H9 (cell line): ENCODE data around the gene KLHL7. TPM values are rescaled to one million over a fixed set of nuclear protein-coding genes. Genes with fewer than 3 reads are reported as not detected.

Experiments used
- DNase-seq: peaks from one replicate; pipeline ENCODE4 v3.0.0-alpha.2; 2017
- H2AFZ ChIP-seq: one replicate; pipeline ENCODE4 v1.6.1; 2013; ENCODE audit warnings: mild to moderate bottlenecking, low read length, control low read depth, moderate library complexity
- H2AK5ac ChIP-seq: 2 replicates; pipeline ENCODE4 v1.6.1; 2013; ENCODE audit warnings: low read length, control low read depth, mixed read lengths; ENCODE audit not compliant: insufficient read length
- H2BK120ac ChIP-seq: one replicate; pipeline ENCODE4 v1.6.1; 2013; ENCODE audit warnings: low read depth, mild to moderate bottlenecking, low read length, control low read depth, inconsistent platforms; ENCODE audit not compliant: poor library complexity, severe bottlenecking
- H2BK12ac ChIP-seq: 2 replicates; pipeline ENCODE4 v1.6.1; 2013; ENCODE audit warnings: low read length, control low read depth, mixed read lengths, low read depth; ENCODE audit not compliant: insufficient read length
- H2BK15ac ChIP-seq: 2 replicates; pipeline ENCODE4 v1.6.1; 2013; ENCODE audit warnings: low read depth, low read length, control low read depth
- H2BK20ac ChIP-seq: one replicate; pipeline ENCODE4 v1.6.1; 2013; ENCODE audit warnings: low read depth, mild to moderate bottlenecking, low read length, control low read depth, inconsistent platforms; ENCODE audit not compliant: poor library complexity, severe bottlenecking
- H2BK5ac ChIP-seq: 2 replicates; pipeline ENCODE4 v1.6.1; 2013; ENCODE audit warnings: low read length, control low read depth, mixed read lengths; ENCODE audit not compliant: insufficient read length
- H3K14ac ChIP-seq: 2 replicates; pipeline ENCODE4 v1.6.1; 2013; ENCODE audit warnings: low read length, control low read depth; ENCODE audit not compliant: insufficient read depth
- H3K18ac ChIP-seq: 2 replicates; pipeline ENCODE4 v1.6.1; 2013; ENCODE audit warnings: low read depth, mild to moderate bottlenecking, mixed read lengths, low read length, control low read depth; ENCODE audit not compliant: insufficient read length
- H3K23ac ChIP-seq: 2 replicates; pipeline ENCODE4 v1.6.1; 2013; ENCODE audit warnings: low read length, control low read depth, mixed read lengths, low read depth; ENCODE audit not compliant: insufficient read length
- H3K23me2 ChIP-seq: 2 replicates; pipeline ENCODE4 v1.6.1; 2013; ENCODE audit warnings: low read depth, mild to moderate bottlenecking, mixed read lengths, low read length, control low read depth; ENCODE audit not compliant: insufficient read length, poor library complexity, severe bottlenecking
- H3K27ac ChIP-seq: 2 replicates; pipeline ENCODE4 v1.5.1; 2013; ENCODE audit warnings: low read length, control low read depth, mixed read lengths, low read depth; ENCODE audit not compliant: insufficient read length
- H3K27me3 ChIP-seq: 2 replicates; pipeline ENCODE4 v1.6.1; 2013; ENCODE audit warnings: low read length, control low read depth, inconsistent platforms; ENCODE audit not compliant: insufficient read depth
- H3K4ac ChIP-seq: 2 replicates; pipeline ENCODE4 v1.6.1; 2013; ENCODE audit warnings: low read depth, mild to moderate bottlenecking, control low read depth, inconsistent platforms, low read length, moderate library complexity
- H3K4me1 ChIP-seq: 2 replicates; pipeline ENCODE4 v1.6.1; 2013; ENCODE audit warnings: low read length, control low read depth, inconsistent platforms; ENCODE audit not compliant: insufficient read depth
- H3K4me2 ChIP-seq: 2 replicates; pipeline ENCODE4 v1.6.1; 2013; ENCODE audit warnings: low read length, control low read depth, mixed read lengths; ENCODE audit not compliant: insufficient read length, insufficient read depth
- H3K56ac ChIP-seq: 2 replicates; pipeline ENCODE4 v1.6.1; 2013; ENCODE audit warnings: low read depth, mild to moderate bottlenecking, mixed read lengths, low read length, control low read depth; ENCODE audit not compliant: insufficient read length
- H3K79me1 ChIP-seq: 2 replicates; pipeline ENCODE4 v1.6.1; 2013; ENCODE audit warnings: low read depth, mild to moderate bottlenecking, moderate library complexity, low read length, control low read depth, inconsistent platforms; ENCODE audit not compliant: insufficient read depth, poor library complexity, severe bottlenecking
- H3K79me2 ChIP-seq: 2 replicates; pipeline ENCODE4 v1.6.1; 2013; ENCODE audit warnings: low read length, control low read depth, inconsistent platforms; ENCODE audit not compliant: insufficient read depth
- H3K9ac ChIP-seq: 2 replicates; pipeline ENCODE4 v1.6.1; 2013; ENCODE audit warnings: low read length, control low read depth, mixed read lengths; ENCODE audit not compliant: insufficient read length; ENCODE audit errors: extremely low read depth
- H3K9me3 ChIP-seq: one replicate; pipeline ENCODE4 v1.6.1; 2013; ENCODE audit warnings: low read depth, low read length, inconsistent platforms; ENCODE audit not compliant: control insufficient read depth
- H3T11ph ChIP-seq: one replicate; pipeline ENCODE4 v1.6.1; 2013; ENCODE audit warnings: mild to moderate bottlenecking, low read length, control low read depth, inconsistent platforms
- H4K20me1 ChIP-seq: one replicate; pipeline ENCODE4 v1.6.1; 2013; ENCODE audit not compliant: control insufficient read depth, insufficient read length, insufficient read depth
- H4K5ac ChIP-seq: 2 replicates; pipeline ENCODE4 v1.6.1; 2013; ENCODE audit warnings: low read depth, mild to moderate bottlenecking, mixed read lengths, low read length, control low read depth; ENCODE audit not compliant: insufficient read length
- H4K8ac ChIP-seq: replicated peaks from 2 replicates; pipeline ENCODE4 v1.6.1; 2013; ENCODE audit warnings: low read length, control low read depth, mixed read lengths, low read depth; ENCODE audit not compliant: insufficient read length
- H4K91ac ChIP-seq: 2 replicates; pipeline ENCODE4 v1.6.1; 2013; ENCODE audit warnings: low read depth, mild to moderate bottlenecking, moderate library complexity, mixed read lengths, low read length, control low read depth; ENCODE audit not compliant: insufficient read length
- H3K27ac Mint-ChIP-seq, 3 experiments: 2 replicates in 2 of 3; 3 replicates in 1 of 3; pipeline ENCODE4 v1.8.0; 2020 to 2021; ENCODE audit warnings: mixed read lengths in 3 of 3, mild to moderate bottlenecking in 1 of 3, moderate library complexity in 1 of 3
- H3K27me3 Mint-ChIP-seq: 2 replicates; pipeline ENCODE4 v1.8.0; 2021; ENCODE audit warnings: low read depth, mild to moderate bottlenecking, moderate library complexity, mixed read lengths
- H3K36me3 Mint-ChIP-seq, 3 experiments: 2 replicates in 2 of 3; 3 replicates in 1 of 3; pipeline ENCODE4 v1.8.0; 2020 to 2021; ENCODE audit warnings: low read depth in 3 of 3, mixed read lengths in 3 of 3; ENCODE audit not compliant: insufficient read depth in 1 of 3
- H3K4me1 Mint-ChIP-seq, 2 experiments: 2 replicates each; pipeline ENCODE4 v1.8.0; 2020; ENCODE audit warnings: mixed read lengths in 2 of 2
- H3K4me3 Mint-ChIP-seq, 2 experiments: 2 replicates in 1 of 2; 3 replicates in 1 of 2; pipeline ENCODE4 v1.8.0; 2020 to 2021; ENCODE audit warnings: mild to moderate bottlenecking in 2 of 2, mixed read lengths in 2 of 2, moderate library complexity in 1 of 2
- H3K9me3 Mint-ChIP-seq, 2 experiments: 2 replicates in 1 of 2; 3 replicates in 1 of 2; pipeline ENCODE4 v1.8.0; 2020; ENCODE audit warnings: mild to moderate bottlenecking in 2 of 2, mixed read lengths in 2 of 2, moderate library complexity in 1 of 2
- WGBS: extraction: QIAGEN DNeasy Blood & Tissue Kit; methylation state at CpG from one replicate; pipeline ENCODE4 v1.1.7; 2013; ENCODE audit warnings: missing lambda C conversion rate, low lambda C conversion rate, mixed read lengths; ENCODE audit not compliant: insufficient read length; ENCODE audit errors: extremely low coverage; 5-methylcytosine and 5-hydroxymethylcytosine counted together
- total RNA-seq: library from RNA; stranded (reverse); gene quantifications from 2 replicates; pipeline ENCODE4 v1.2.1, GENCODE V29; 2021
- TF ChIP-seq, protein P1 (sequence below): fragments of 200-600 bp; sonication (generic); conservative IDR thresholded peaks from 3 replicates; pipeline ENCODE4 v1.8.0; 2021; ENCODE audit warnings: antibody characterized with exemption, mild to moderate bottlenecking

KLHL7 gene
- total RNA-seq, 1 experiment from 2014 or later = 56.7 TPM

DNA sequence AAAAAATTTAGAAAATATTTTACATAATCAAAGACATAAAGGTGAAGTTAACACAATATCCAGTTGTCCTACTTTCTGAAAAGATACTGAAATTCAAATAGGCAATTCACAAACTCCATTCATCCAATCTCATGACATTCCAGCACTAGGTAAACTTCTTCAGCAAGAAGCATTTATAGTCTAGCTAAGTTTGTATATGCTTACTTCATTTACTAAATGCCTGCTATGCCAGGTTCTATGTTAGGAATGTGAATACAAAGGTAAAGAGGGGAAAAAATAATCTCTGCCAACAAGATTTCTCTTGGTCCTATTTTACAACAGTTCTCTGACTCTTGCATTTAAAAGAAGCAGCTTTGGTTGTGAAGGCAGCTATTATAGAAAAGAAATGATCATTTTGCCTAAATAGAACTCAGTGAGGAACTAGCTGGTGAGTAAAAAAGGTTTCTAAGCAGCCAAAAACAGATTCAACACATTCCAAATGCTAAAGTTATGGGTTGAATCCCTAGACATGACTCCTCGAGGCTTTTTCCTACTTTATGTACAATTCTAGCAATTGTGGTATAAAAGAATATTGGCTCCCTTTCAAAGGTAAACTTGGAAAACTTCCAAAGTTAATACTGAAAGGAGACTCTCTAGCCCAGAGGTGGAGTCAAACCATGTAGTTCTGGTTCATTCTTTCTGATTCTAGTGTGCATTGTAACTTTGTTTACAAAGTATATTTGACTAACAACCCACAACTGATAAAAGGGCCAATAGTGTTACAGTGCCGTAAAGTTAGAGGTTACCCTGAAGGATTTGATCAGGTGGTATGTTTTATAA is 30.9 kb upstream of the KLHL7 start:
- Histone ChIP-seq H2BK20ac (no peak overlapping the region), H3K14ac (no peak overlapping the region), H3K79me1 (no peaks in the 10 kb centered on the region), H3K18ac (no peak overlapping the region), H4K8ac (no peak overlapping the region), H2AK5ac (no peak overlapping the region), H2BK120ac (no peak overlapping the region), H3K27ac (no peak overlapping the region), H4K5ac (no peak overlapping the region), H3K79me2 (no peaks in the 10 kb centered on the region), H2BK15ac (no peak overlapping the region), H3K4me2 (no peak overlapping the region), H2BK12ac (no peak overlapping the region), H3K23ac (no peak overlapping the region), H3K56ac (no peak overlapping the region), H4K20me1 (no peaks in the 10 kb centered on the region), H2AFZ (no peak overlapping the region), H3K9me3 (no peaks in the 10 kb centered on the region), H3K4ac (no peak overlapping the region), H3K4me1 (no peaks in the 10 kb centered on the region), H4K91ac (no peak overlapping the region), H2BK5ac (no peak overlapping the region), H3T11ph (no peak overlapping the region), H3K27me3 (no peaks in the 10 kb centered on the region), H3K9ac (no peak overlapping the region), H3K23me2 (no peaks in the 10 kb centered on the region)
- Mint-ChIP-seq H3K4me3 (no peak overlapping the region), H3K36me3 (no peaks in the 10 kb centered on the region), H3K27ac (no peak overlapping the region), H3K27me3 (no peaks in the 10 kb centered on the region), H3K9me3 (no peaks in the 10 kb centered on the region), H3K4me1 (peaks cover 16 to 20% of the 10 kb centered on the region in 2 experiments)
- WGBS = no CpG with 5 or more reads among the region's 2 CpGs
- TF ChIP-seq, protein P1, sequence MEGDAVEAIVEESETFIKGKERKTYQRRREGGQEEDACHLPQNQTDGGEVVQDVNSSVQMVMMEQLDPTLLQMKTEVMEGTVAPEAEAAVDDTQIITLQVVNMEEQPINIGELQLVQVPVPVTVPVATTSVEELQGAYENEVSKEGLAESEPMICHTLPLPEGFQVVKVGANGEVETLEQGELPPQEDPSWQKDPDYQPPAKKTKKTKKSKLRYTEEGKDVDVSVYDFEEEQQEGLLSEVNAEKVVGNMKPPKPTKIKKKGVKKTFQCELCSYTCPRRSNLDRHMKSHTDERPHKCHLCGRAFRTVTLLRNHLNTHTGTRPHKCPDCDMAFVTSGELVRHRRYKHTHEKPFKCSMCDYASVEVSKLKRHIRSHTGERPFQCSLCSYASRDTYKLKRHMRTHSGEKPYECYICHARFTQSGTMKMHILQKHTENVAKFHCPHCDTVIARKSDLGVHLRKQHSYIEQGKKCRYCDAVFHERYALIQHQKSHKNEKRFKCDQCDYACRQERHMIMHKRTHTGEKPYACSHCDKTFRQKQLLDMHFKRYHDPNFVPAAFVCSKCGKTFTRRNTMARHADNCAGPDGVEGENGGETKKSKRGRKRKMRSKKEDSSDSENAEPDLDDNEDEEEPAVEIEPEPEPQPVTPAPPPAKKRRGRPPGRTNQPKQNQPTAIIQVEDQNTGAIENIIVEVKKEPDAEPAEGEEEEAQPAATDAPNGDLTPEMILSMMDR = no peak
- no peak for DNase-seq
